PC-3 (cell line): Measurements from ENCODE around the gene RAET1L. TPM values are rescaled to one million over a fixed set of nuclear protein-coding genes. Genes with fewer than 3 reads are reported as not detected.

ENCODE experiments used
- ATAC-seq: fragments of 200-7000 bp; cut with Tn5 transposase; 2 replicates; pipeline ENCODE4 v1.9.1; 2020; ENCODE audit warnings: mild to moderate bottlenecking, moderate library complexity
- BruUV-seq: library from RNA; stranded (reverse); fragments of 400-500 nt; replicated peaks from 2 replicates; lab custom pipeline; 2021; lab: Mats Ljungman, UMichigan
- CTCF ChIA-PET: fragments of 300-600 bp; sonication (Branson Sonifier 250); formaldehyde crosslinking; loops from one replicate; lab custom pipeline; 2022; ENCODE audit warnings: antibody characterized with exemption; lab: Charles Lee
- POLR2A ChIA-PET: fragments of 300-600 bp; sonication (Branson Sonifier 250); formaldehyde crosslinking; loops from one replicate; lab custom pipeline; 2022; ENCODE audit warnings: antibody characterized with exemption; ENCODE audit not compliant: unreplicated experiment; lab: Charles Lee
- DNase-seq: peaks from one replicate; pipeline ENCODE4 v3.0.0-alpha.2; 2015
- H2AFZ ChIP-seq: fragments of 300-600 bp; sonication (generic); 2 replicates; pipeline ENCODE4 v1.6.0; 2016; ENCODE audit warnings: antibody characterized with exemption, low read length
- H3F3A ChIP-seq: fragments of 300-600 bp; sonication (generic); one replicate; pipeline ENCODE4 v1.6.0; 2017; ENCODE audit warnings: antibody characterized with exemption, low read length, control low read depth, mild to moderate bottlenecking; ENCODE audit not compliant: unreplicated experiment
- H3K27ac ChIP-seq: fragments of 300-600 bp; sonication (generic); 2 replicates; pipeline ENCODE4 v1.5.1; 2016; ENCODE audit warnings: mild to moderate bottlenecking, low read length
- H3K27me3 ChIP-seq: fragments of 300-600 bp; sonication (generic); 2 replicates; pipeline ENCODE4 v1.6.1; 2016; ENCODE audit warnings: low read length, mixed read lengths
- H3K36me3 ChIP-seq: fragments of 300-600 bp; sonication (generic); 2 replicates; pipeline ENCODE4 v1.6.1; 2016; ENCODE audit warnings: low read depth, mixed run types, low read length, mixed read lengths
- H3K4me1 ChIP-seq: fragments of 300-600 bp; sonication (generic); 2 replicates; pipeline ENCODE4 v1.5.1; 2016; ENCODE audit warnings: low read length; ENCODE audit not compliant: insufficient read depth
- H3K4me2 ChIP-seq: fragments of 300-600 bp; sonication (generic); 2 replicates; pipeline ENCODE4 v1.6.0; 2016; ENCODE audit warnings: low read length
- H3K4me3 ChIP-seq: fragments of 300-600 bp; sonication (generic); 2 replicates; pipeline ENCODE4 v1.5.1; 2016; ENCODE audit warnings: mild to moderate bottlenecking, low read length, mixed read lengths
- H3K79me2 ChIP-seq: fragments of 300-600 bp; sonication (generic); 2 replicates; pipeline ENCODE4 v1.6.1; 2017; ENCODE audit warnings: low read length, mixed read lengths
- H3K9ac ChIP-seq: fragments of 300-600 bp; sonication (generic); 2 replicates; pipeline ENCODE4 v1.6.0; 2016; ENCODE audit warnings: mild to moderate bottlenecking, low read length
- H3K9me2 ChIP-seq: fragments of 300-600 bp; sonication (generic); replicated peaks from 2 replicates; pipeline ENCODE4 v1.6.1; 2016; ENCODE audit warnings: mixed run types, low read length, mixed read lengths
- H3K9me3 ChIP-seq: fragments of 300-600 bp; sonication (generic); 2 replicates; pipeline ENCODE4 v1.6.1; 2016; ENCODE audit warnings: low read length, mixed read lengths
- H4K20me1 ChIP-seq: fragments of 300-600 bp; sonication (generic); 2 replicates; pipeline ENCODE4 v1.6.1; 2016; ENCODE audit warnings: low read length, mixed read lengths
- CTCF ChIP-seq: fragments of 300-600 bp; sonication (generic); conservative IDR thresholded peaks from 2 replicates; pipeline ENCODE4 v1.5.1; 2017; ENCODE audit warnings: antibody characterized with exemption, low read depth, mild to moderate bottlenecking, low read length
- EZH2 ChIP-seq: fragments of 300-600 bp; sonication (generic); IDR thresholded peaks from one replicate; pipeline ENCODE4 v1.6.1; 2017; ENCODE audit warnings: antibody characterized with exemption, mild to moderate bottlenecking, low read length; ENCODE audit not compliant: unreplicated experiment
- EZH2phosphoT487 ChIP-seq: fragments of 300-600 bp; sonication (generic); IDR thresholded peaks from 2 replicates; pipeline ENCODE4 v1.6.1; 2018; ENCODE audit warnings: mild to moderate bottlenecking, antibody characterized with exemption, low read length, borderline replicate concordance
- intact Hi-C: fragments of 100-400 bp; cut with micrococcal nuclease; formaldehyde crosslinking; loops from 2 replicates; pipeline ENCODE4 v1.9.0; 2023
- total RNA-seq: library from RNA; depleted of rRNA; stranded (reverse); fragments of >200 nt; gene quantifications from 2 replicates; pipeline ENCODE4 v1.2.3, GENCODE V29; 2014

RAET1L gene
- total RNA-seq, 1 experiment from 2014 or later, result 3.6 TPM

DNA sequence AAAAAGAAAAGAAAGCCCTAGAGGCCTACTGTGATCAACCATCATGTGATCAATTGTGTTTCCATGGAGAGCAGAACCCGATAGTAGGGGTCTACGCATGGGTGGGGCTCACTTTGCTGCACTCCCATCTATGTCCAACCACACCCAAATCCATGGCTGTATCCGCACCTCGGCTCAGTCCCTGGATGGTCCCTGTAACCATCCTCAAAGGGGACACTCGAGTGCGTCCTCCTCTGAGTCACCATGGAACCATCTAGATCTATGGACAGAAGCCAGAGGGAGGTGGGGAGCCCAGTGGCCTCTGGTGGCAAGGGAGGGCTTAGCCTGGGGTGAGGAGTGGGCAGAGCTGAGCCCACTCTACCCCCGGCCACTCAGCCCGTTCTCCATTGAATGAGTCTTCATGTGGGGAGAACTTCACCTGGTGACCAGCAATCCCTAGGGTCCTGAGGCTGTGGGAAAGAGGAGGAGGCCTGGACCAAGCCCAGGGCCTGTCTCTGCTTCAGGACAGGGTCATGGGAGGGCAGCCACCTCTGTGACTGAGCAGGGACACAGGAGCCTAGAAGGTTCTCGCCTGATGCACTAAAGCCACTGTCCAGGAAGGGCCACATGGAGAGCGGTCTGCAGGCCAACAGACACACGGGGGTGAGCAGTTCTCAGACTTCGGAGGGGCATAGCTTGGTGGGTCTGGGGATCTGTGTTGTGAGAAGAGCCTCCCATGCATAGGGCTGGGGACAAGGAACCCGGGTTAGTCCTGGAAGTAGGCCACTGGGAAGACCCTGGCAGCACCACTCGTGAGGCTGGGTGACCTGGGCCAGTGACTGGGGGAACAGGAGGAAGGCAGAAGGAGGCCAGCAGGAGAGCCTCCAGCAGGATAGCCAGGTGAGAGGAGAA lies 19.3 kb downstream of the RAET1L start:
- ATAC-seq (no peak), DNase-seq (no peak)
- Histone ChIP-seq H4K20me1 (no peaks in the 10 kb centered on the region), H3K79me2 (no peaks in the 10 kb centered on the region), H3K36me3 (no peaks in the 10 kb centered on the region), H3K4me2 (peak overlapping the region; percentile 90), H2AFZ (peak overlapping the region; percentile 93), H3K27me3 (no peaks in the 10 kb centered on the region), H3K9ac (peak overlapping the region; percentile 42; the same call in 1 of the 2 replicates), H3K9me2 (no peaks in the 10 kb centered on the region), H3K4me1 (peaks cover 9% of the 10 kb centered on the region), H3K9me3 (no peaks in the 10 kb centered on the region), H3F3A (no peaks in the 10 kb centered on the region), H3K4me3 (peak overlapping the region; percentile 86), H3K27ac (no peak overlapping the region)
- CTCF ChIA-PET, result no interaction called here
- BruUV-seq, result no TSS peak
- POLR2A ChIA-PET, result no interaction called here
- intact Hi-C loops, result loop anchor here (2.0 kb wide), 2 partner anchors 63 to 329 kb away; partner anchors contain the start of gene ULBP3
- TF ChIP-seq EZH2phosphoT487 (no peak), CTCF (no peak), EZH2 (no peak)

DNA sequence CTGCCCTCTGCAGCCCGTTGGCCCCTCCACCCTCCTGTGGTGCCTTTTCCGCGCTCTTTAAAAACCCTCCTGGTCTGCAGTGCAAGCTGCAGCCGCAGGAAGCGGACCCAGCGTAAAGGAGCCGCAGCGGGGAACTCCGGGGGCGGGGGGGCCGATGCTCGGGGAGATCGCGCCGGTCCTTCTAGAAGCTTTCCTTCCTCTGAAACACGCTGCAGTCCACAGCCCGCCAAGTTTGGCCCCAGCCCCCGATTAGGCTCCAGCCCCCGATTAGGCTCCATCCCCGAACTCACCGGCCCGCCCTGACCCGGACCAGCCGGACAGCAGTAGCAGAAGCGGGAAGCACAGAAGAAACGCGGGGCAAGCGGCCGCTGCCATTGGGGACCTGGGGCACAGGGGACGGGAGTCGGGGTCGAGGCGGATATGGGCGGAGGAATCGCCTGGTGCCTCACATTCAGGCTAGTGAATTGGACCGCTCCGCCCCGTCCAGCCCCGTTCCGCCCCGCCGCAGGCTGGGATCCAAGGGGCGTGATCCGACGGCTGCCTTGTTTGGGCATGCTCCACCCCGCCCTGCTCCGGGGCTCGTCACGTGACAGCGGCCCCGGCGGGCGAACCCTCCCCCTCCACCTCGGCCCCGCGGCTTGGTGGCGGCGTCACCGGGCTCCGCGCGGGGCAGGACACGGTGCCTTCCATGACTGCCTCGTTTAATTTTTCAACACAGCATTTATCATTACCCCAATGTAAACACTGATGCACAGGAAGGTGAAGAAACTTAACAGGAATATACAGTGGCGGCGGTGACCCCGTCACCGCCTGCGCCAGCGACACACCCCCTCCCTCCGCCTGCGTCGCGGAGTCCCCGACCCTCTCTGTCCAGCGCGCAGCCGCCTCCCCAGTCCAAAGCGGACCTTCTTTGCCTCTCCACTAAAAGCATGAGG lies 20.3 kb downstream of the RAET1L start:
- intact Hi-C loops, result loop anchor here (2.0 kb wide), 2 partner anchors 64 to 330 kb away; partner anchors contain the start of gene ULBP3
- no peak for TF ChIP-seq EZH2
- TF ChIP-seq CTCF, result no peak
- TF ChIP-seq EZH2phosphoT487, result no peak
- no peaks in the 10 kb centered on the region for H3K36me3 ChIP-seq
- H3K27ac ChIP-seq, result no peak overlapping the region
- peak overlapping the region; percentile 93 for H2AFZ ChIP-seq
- H3K9me3 ChIP-seq, result no peaks in the 10 kb centered on the region
- CTCF ChIA-PET, result no interaction called here
- H4K20me1 ChIP-seq, result no peaks in the 10 kb centered on the region
- POLR2A ChIA-PET, result no interaction called here
- no peaks in the 10 kb centered on the region for H3F3A ChIP-seq
- TSS peak; percentile 44 for BruUV-seq
- peak overlapping the region; percentile 86 for H3K4me3 ChIP-seq
- H3K4me1 ChIP-seq, result peaks cover 9% of the 10 kb centered on the region
- H3K9me2 ChIP-seq, result no peaks in the 10 kb centered on the region
- H3K9ac ChIP-seq, result peak overlapping the region; percentile 42; the same call in 1 of the 2 replicates
- DNase-seq (peak; percentile 87), ATAC-seq (peak; percentile 95)
- H3K79me2 ChIP-seq, result no peaks in the 10 kb centered on the region
- peak overlapping the region; percentile 90 for H3K4me2 ChIP-seq
- no peaks in the 10 kb centered on the region for H3K27me3 ChIP-seq
